ENCODE data around the gene TNFAIP8.

- TF ChIP-seq, protein P1, sequence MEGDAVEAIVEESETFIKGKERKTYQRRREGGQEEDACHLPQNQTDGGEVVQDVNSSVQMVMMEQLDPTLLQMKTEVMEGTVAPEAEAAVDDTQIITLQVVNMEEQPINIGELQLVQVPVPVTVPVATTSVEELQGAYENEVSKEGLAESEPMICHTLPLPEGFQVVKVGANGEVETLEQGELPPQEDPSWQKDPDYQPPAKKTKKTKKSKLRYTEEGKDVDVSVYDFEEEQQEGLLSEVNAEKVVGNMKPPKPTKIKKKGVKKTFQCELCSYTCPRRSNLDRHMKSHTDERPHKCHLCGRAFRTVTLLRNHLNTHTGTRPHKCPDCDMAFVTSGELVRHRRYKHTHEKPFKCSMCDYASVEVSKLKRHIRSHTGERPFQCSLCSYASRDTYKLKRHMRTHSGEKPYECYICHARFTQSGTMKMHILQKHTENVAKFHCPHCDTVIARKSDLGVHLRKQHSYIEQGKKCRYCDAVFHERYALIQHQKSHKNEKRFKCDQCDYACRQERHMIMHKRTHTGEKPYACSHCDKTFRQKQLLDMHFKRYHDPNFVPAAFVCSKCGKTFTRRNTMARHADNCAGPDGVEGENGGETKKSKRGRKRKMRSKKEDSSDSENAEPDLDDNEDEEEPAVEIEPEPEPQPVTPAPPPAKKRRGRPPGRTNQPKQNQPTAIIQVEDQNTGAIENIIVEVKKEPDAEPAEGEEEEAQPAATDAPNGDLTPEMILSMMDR (conservative IDR thresholded peaks at IDR 0.05 in 1 of 2, IDR thresholded peaks at IDR 0.05 in 1 of 2; ENCODE audit: low read depth in 1 of 2, low read length in 2 of 2): no peak
- TF ChIP-seq EZH2 (IDR thresholded peaks at IDR 0.05; ENCODE audit: low read length, missing control alignments): no peak
These were observed 2.6 kb upstream of the TNFAIP8 start for GRCh38 chr5:119353213-119353612.
